GM19324 (cell line): Measurements from ENCODE around the gene PLA2G12B.
"Not testable (repeated sequence)": the region's sequence is repeated elsewhere in the genome, so short reads cannot be mapped to it uniquely, and the experiment has no call there.

ENCODE experiments used
- ATAC-seq: cut with Tn5 transposase; IDR thresholded peaks from one replicate; pipeline ENCODE4 v1.9.1; 2021; ENCODE audit warnings: mild to moderate bottlenecking, moderate library complexity; ENCODE audit not compliant: unreplicated experiment, low FRiP score

Gene PLA2G12B, protein sequence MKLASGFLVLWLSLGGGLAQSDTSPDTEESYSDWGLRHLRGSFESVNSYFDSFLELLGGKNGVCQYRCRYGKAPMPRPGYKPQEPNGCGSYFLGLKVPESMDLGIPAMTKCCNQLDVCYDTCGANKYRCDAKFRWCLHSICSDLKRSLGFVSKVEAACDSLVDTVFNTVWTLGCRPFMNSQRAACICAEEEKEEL

DNA sequence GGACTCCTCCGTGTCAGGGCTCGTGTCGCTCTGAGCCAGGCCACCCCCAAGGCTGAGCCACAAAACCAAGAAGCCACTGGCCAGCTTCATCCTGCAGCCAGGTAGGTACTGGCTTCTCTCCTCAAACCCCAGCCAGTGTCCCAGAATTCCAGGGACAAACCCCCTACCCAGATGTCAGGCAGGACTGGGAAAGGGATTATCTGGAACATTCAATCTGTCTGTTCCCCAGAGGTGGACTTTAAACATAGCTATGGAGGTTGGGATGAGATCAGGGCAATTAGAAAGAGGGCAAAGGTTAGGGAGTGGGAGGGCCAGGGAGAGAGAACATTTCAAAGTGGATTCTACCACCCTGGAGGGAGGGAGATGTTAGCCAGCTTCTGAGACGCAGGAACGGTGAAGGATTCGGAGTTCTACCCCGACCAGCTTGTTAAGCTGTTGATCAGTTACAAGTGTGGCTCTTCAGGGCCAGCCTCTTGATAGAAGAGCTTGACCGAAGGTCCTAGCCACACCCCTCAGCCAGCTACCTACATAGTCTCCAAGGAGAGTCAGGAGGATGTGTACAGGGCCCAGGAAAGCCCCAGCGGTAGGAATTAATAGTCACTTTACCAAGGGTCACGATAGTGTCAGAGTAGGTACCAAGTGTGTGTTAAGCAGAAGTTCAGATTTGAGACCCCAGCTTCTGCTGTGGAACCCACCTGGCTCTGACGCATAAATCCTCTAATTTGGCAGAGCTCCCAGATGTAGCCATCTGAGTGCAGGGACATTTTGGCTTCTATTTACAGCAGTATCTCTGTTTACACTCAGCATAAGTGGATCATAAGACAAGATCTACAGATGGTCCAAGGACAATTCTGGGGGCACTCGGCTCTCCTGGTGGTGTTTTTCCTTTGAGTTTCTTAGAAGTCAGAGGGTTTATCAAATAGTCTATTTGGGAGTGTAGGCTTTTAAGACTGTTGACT is at the start of gene PLA2G12B:
PLA2G12B (minus strand) TSS at position 211 of the 959 bp plus-strand sequence; CDS start at position 90, 121 bp downstream.
- ATAC-seq, result no peak

DNA sequence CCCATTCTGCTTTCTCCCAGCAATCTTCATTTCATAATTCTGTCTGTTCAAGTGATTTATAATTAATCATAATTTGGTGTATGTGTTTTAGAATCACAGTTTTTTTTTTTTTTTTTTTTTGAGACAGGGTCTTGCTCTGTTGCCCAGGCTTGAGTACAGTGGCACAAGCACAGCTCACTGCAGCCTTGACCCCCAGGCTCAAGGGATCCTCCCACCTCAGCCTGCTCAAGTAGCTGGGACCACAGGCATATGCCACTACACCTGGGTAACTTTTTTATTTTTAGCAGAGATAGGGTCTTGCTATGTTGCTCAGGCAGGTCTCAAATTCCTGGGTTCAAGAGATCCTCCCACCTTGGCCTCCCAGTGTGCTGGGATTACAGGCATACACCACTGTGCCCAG is 49.2 kb upstream of the PLA2G12B start:
- no peak for ATAC-seq

DNA sequence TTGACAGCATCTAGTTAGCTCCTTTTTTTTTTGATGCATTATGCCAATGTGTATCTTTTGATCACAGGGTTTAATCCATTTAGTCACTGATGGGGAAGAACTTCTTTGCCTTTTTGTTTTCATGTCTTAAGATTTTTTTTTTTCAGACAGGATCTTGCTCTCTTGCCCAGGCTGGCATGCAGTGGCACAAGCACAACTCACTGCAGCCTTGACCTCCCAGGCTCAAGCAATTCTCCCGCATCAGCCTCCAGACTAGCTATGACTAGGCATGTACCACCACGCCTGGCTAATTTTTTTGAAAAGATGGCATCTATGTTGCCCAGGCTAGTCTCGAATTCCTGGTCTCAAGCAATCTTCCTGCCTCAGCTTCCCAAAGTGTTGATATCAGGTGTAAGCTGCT is 46.4 kb upstream of the PLA2G12B start:
- no peak for ATAC-seq

DNA sequence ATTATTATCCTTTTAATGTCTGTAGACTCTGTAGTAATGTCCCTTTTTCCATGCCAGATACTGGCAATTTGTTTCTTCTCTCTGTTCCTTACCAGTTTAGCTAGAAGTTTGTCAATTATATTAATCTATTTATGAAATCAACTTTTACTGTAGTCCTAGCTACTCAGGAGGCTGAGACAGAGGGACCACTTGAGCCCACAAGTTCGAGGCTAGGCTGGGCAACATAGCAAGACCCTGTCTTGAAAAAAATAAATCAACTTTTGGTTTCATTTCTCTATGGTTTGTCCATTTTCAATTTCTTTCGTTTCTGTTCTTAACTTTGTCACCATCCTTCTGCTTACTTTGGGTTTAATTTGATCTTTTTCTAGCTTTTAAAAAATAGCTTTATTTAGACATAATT is 42.5 kb upstream of the PLA2G12B start:
- no peak for ATAC-seq

DNA sequence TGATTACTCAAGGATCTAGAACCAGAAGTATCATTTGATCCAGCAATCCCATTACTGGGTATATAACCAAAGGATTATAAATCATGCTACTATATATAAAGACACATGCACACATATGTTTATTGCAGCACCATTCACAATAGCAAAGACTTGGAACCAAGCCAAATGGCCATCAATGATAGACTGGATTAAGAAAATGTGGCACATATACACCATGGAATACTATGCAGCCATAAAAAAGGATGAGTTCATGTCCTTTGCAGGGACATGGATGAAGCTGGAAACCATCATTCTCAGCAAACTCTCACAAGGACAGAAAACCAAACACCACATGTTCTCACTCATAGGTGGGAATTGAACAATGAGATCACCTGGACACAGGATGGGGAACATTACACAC is 40.9 kb upstream of the PLA2G12B start:
- ATAC-seq, result not testable (repeated sequence)

DNA sequence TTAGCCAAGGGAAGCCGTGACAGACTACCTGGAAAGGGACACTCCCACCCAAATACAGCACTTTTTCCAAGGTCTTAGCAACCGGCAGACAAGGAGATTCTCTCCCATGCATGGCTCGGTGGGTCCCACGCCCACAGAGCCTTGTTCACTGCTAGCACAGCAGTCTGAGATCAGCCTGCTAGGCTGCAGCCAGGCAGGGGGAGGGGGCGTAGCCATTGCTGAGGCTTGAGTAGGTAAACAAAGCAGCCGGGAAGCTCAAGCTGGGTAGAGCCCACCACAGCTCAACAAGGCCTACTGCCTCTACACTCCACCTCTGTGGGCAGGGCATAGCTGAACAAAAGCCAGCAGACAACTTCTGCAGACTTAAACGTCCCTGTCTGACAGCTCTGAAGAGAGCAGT is 35.2 kb upstream of the PLA2G12B start:
- not testable (repeated sequence) for ATAC-seq

DNA sequence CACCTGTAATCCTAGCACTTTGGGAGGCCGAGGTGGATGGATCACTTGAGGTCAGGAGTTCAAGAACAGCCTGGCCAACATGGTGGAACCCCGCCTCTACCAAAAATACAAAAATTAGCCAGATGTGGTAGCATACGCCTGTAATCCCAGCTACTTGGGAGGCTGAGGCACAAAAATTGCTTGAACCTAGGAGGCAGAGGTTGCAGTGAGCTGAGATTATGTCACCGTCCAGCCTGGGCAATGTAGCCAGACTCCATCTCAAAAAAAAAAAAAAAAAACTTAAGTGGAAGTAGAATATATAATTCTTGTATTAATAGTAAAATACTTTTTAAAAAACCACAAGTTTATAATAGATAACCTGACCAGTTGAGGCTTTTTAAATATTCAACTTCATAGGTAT is 30.0 kb upstream of the PLA2G12B start:
- ATAC-seq, result not testable (repeated sequence)

DNA sequence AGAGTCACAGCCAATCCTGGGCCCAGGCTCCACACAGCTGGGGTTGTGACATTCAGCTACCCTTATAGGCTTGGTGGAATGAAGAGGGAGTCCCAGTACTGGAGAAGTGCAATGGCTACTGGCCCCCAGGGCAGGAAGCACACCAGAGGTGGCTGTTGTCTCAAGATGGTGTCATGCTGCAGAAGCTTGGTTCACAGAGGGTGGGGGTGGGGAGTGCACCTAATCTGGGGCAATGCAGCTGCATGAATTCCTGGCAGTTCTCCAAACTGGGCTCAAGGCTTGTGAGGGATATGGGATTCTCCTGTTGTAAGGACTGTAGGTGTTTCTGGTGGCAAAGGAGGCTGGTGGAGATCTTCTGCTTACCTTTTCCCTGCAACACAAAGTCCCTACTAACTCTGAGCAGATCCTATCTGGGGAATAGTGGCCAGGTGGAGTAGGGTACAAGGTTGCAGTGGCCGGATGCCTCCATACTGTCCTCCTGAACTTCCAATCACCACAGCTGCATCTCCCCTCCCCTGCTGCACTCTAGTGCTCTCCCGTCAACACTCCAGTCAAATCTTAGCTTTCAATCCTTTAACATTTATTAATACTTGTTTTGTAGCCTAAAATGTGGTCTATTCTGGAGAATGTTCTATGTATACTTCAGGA is 27.4 kb upstream of the PLA2G12B start:
- no peak for ATAC-seq

DNA sequence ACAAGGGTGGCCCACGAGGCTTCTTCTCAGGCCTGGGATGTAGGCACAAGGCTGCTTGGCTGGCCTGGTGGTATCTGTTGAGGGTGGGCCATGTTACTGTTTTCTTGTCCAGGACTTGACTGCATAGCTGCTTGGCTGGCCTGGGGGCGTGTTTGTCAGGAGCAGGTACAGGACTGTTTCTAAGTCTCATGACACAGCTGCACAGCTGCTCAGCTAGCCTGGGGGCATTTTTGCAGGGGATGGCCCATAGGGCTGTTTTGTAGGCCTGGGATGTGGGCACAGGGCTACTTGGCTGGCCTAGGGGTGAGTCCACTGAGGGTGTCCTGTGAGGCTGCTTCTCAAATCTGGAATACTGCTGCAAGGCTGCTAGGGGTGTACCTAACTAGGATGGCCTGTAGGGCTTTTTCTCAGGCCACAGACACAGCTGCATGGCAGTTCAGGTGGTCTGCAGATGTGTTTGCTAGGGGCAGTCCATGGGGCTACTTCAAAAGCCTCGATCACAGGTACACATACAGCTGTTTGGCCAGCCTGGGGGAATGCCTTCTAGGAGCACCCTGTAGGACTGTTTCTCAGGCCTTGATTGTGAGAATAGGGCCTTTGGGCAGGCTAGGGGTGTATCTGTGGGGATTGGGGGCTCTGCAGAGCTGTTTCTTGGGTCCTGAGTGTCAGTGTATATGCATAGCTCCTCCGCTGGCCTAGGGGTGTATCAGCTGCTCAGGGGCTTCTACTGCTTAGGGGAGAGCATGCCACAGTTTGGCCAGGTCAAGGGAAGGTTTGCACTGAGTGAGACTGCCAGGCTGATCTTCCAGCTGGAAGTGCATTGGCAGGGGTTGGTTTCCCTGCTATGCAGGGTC is 26.6 kb upstream of the PLA2G12B start:
- ATAC-seq, result no peak

DNA sequence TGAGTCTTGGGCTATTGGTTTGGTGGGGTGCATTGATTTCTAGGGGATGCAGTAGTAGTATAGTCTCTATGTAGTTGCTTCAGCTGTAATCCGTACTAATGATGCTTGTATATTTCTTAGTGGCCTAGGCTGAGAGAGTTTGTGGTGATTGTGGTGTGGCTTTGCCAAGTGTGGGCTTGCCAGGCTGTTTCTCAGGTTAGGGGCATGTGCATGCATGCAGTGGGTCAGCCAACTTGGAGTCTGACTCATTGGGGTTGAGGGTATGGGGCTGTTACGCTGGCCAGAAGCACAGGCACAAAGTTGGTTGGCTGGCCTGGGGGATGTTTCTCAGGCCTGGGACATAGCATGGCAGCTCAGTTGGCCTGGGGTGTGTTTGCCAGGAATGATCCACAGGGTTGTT is 25.7 kb upstream of the PLA2G12B start:
- no peak for ATAC-seq

DNA sequence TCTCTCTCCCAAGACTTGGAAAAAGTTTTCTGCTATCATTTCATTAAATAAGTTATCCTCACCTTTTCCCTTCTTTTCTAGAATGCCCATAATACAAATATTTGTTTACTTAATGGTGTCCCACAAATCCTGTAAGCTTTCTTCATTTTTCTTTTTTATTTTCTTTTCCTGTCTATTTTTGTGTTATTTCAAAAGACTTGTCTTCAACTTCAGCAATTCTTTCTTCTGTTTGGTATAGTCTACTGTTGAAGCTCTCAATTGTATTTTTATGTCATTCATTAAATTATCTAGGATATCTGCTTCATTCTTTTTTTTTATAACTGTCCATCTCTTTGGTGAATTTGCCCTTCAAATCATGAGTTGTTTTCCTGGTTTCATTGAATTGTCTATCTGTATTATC is 25.1 kb upstream of the PLA2G12B start:
- no peak for ATAC-seq

DNA sequence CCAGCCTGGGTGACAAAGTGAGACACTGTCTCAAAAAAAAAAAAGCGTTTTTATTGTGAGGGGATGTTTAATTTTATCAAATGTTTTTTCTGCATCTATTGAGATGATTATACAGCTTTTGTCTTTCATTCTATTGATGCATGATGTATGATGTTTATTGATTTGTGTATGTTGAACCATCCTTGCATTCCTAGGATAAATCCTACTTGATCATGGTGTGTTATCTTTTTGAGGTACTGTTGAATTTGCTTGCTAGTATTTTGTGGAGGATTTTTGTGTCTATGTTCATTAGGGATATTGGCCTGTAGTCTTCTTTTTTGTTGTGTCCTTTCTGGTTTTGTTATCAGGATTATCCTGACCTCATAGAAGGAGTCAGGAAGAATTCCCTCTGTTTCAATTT is 22.3 kb upstream of the PLA2G12B start:
- ATAC-seq, result no peak

DNA sequence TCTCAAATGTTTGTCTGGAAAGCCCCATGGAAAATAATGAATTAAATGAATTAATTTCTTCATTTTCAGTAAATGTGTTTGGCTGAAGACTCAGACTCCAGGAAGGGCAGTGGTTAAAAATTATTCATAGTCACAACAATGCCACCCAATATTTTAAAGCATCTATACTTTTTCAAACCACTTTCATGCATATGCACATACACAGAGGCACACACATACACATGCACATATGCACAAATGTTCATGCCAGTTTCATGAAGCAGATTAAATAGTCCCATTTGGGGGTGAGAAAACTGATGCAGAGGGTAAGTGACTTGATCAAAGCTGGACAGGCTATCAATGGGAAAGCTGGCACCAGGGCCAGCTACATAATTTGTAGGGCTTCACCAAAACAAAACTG is 1.4 kb upstream of the PLA2G12B start:
- ATAC-seq, result no peak

DNA sequence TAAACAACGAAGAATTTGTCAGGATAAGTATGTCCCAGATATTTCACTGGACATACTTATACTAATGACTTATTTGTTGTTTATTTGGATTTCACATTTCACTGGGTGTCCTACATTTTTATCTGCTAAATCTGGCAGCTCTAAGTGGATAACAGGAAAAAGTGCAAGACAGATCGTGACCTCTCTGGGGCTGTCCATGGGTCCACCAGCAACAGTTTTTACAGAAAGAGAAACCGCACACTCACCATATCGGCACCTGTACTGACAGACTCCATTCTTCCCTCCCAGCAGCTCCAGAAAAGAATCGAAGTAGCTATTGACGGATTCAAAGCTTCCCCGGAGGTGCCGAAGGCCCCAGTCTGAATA is 393 bp downstream of the PLA2G12B start:
- no peak for ATAC-seq

DNA sequence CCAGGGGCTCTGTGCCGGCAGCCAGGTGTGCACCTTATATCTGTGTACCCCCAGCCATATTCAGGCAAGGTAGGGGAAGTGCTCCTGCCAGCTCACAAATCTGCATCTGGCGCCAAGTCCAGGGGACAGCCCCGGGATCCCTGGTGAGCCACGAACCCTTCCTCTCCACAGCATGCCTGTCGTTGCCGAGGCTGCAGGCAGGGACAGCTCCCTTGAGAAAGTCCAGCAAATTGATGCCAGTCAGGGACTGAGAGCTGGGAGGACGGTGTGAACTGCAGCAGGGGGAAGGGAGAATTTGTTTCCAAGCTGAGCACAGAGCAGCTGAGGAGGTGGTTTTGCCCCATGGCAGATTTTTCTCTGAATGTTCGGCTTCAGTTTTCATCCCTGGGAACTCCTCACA is 919 bp downstream of the PLA2G12B start:
- no peak for ATAC-seq

DNA sequence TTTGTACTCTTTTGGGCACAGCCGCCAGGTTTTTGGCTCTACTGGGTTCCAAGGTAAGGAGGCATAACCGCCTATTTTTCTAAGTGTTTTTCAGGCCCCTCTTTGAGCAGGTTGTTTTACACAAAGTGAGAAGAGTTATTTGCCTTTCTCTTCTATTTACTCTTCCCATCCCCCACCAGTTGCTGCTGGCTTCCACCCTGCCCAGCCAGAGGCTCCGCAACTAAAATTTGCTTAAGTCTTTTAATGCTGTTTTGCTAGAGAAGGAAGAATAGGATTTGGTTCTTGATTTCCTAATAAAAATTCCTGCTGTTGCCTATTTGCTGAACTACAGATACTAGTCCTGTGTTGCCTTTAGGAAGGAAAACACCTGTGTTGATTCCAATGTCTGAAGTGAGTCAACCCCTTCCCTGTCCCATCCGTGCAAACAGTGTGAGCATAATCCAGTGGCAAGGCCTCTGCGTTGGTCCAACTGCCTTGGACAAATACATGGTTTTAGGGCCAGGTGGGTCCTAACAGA is 1.9 kb downstream of the PLA2G12B start:
- no peak for ATAC-seq

DNA sequence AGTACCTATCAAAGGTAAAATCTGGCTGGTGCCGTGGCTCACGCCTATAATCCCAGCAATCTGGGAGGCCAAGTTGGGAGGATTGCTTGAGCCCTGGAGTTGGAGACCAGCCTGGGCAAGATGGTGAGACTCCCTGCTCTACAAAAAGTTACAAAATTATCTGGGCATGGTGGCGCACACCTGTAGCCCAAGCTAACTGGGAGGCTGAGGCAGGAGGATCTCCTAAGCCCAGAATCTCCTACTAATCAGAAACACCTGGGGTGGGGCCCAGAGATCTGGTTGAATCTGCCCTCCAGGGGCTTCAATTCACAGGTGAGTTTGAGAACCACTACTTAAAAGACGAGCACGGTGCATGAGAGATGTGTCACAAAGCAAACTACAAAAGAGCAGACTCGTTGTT is 2.4 kb downstream of the PLA2G12B start:
- ATAC-seq, result no peak

DNA sequence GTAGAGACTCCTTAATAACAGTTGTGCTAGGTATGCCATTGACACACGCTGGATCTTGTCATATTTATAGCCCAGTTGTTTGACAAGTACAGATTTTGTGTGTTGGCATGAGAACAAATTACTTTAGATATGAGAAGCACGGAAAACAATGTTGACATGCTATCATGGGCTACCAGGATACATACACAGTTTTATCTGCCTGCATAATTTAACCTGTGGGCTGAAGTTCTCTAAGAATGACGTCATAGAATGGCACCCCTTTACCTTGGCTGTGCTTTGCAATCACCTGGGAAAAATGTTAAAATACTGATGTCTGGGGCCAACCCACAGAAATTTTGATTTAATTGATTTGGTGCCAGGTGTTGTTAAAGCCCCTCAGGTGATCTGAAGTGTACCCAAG is 2.8 kb downstream of the PLA2G12B start:
- no peak for ATAC-seq

DNA sequence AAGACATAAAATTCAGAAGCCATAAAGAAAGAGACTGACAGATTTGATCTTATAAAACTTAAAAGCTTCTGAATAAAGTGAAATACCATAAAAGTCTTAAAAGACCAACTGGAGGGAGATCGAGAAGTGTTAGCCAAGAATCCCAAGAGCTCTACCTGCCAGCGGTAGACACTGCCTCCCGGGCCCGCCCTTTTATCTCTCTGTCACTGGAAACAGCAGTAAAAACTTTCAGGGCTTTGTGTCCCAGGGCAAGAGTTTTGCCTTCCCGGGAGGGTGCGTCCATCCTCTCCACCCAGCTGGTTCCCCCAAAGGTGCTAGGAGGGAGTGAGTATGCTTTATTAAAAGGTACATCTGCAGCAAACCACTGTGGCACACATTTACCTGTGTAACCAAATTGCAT is 5.8 kb downstream of the PLA2G12B start:
- no peak for ATAC-seq

DNA sequence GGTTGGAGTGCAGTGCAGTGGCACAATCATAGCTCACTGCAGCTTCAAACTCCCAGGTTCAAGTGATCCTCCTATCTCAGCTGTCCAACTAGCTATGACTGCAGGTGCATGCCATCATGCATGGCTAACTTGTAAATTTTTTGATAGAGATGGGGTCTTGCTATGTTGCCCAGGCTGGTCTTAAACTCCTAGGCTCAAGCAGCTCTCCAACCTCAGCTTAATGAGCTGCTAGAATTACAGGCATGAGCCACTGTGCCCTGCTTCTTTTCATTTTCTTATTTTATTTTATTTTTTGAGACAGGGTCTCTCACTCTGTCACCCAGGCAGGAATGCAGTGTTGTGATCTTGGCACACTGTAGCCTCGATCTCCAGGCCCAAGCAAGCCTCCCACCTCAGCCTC is 7.6 kb downstream of the PLA2G12B start:
- ATAC-seq, result no peak
